Activated T-cell treated with anti-CD3 and anti-CD28 coated beads for 4 hours (primary cell): ENCODE measurements around the gene CSDE1.

Experiments used
- DNase-seq: peaks from one replicate; pipeline ENCODE4 v3.0.0-alpha.2; 2020

The CSDE1 gene

GRCh38 chr1:114700036-114700600 is 57.7 kb downstream of the CSDE1 start:
- DNase-seq: no peak

- DNase-seq: no peak
Measured at GRCh38 chr1:114696810-114697209, 61.0 kb downstream of the CSDE1 start.

GRCh38 chr1:114695430-114696058 is 62.2 kb downstream of the CSDE1 start, which contains the start of gene AMPD1:
Gene AMPD1, minus strand, starts transcription at chr1:114695546. Its CDS starts 75 bp downstream, at chr1:114695471.
- DNase-seq: no peak

GRCh38 chr1:114694540-114695310 is 63.1 kb downstream of the CSDE1 start:
- no peak for DNase-seq

GRCh38 chr1:114692947-114693346 is 64.8 kb downstream of the CSDE1 start:
- DNase-seq: no peak

GRCh38 chr1:114691061-114691460 is 66.7 kb downstream of the CSDE1 start:
- DNase-seq: no peak

GRCh38 chr1:114690148-114690547 is 67.6 kb downstream of the CSDE1 start:
- no peak for DNase-seq

- DNase-seq: no peak
Measured at GRCh38 chr1:114688526-114688925, 69.3 kb downstream of the CSDE1 start.

GRCh38 chr1:114685851-114686250 is 71.9 kb downstream of the CSDE1 start:
- no peak for DNase-seq

- no peak for DNase-seq
Measured at GRCh38 chr1:114677691-114678090, 80.1 kb downstream of the CSDE1 start.

- DNase-seq: no peak
Measured at GRCh38 chr1:114676115-114676514, 81.7 kb downstream of the CSDE1 start.

GRCh38 chr1:114671939-114672275 is 85.9 kb downstream of the CSDE1 start:
- no peak for DNase-seq

GRCh38 chr1:114671011-114671938 is 86.5 kb downstream of the CSDE1 start:
- no peak for DNase-seq

- peak; percentile 84 for DNase-seq
Measured at GRCh38 chr1:114670083-114671010, 87.4 kb downstream of the CSDE1 start.

GRCh38 chr1:114669562-114670082 is 88.2 kb downstream of the CSDE1 start, which contains the start of gene DENND2C:
Gene DENND2C, minus strand, starts transcription at chr1:114670049. Its CDS starts 44,065 bp downstream, at chr1:114625984.
- no peak for DNase-seq

- no peak for DNase-seq
Measured at GRCh38 chr1:114668784-114669561, 88.8 kb downstream of the CSDE1 start.

GRCh38 chr1:114668373-114668772 is 89.4 kb downstream of the CSDE1 start:
- DNase-seq: no peak

- no peak for DNase-seq
Measured at GRCh38 chr1:114666954-114667353, 90.8 kb downstream of the CSDE1 start.
